DND-41 (cell line): Measurements from ENCODE around the gene CCDC142.

Experiments
- CTCF ChIP-seq: IDR thresholded peaks from 2 replicates; pipeline ENCODE4 v1.5.1; 2012; ENCODE audit warnings: borderline replicate concordance, low read length, moderate library complexity, mild to moderate bottlenecking; ENCODE audit not compliant: poor library complexity, severe bottlenecking; ENCODE audit errors: extremely low read depth
- EZH2 ChIP-seq: IDR thresholded peaks from 3 replicates; pipeline ENCODE4 v1.6.1; 2012; ENCODE audit warnings: borderline replicate concordance, low read depth, mild to moderate bottlenecking, moderate library complexity, low read length, inconsistent platforms; ENCODE audit not compliant: severe bottlenecking

GRCh38 chr2:74501335-74502071 lies 18.7 kb upstream of the CCDC142 start:
- no peak for TF ChIP-seq CTCF
- TF ChIP-seq EZH2, result no peak
